Chondrocyte (in vitro differentiated cells): ENCODE data around the gene INPP4B. TPM values are rescaled to one million over a fixed set of nuclear protein-coding genes. Genes with fewer than 3 reads are reported as not detected.

Source experiments
- DNase-seq: peaks from one replicate; pipeline ENCODE4 v3.0.0; 2021; ENCODE audit warnings: mixed read lengths, low spot score
- H3K27ac Mint-ChIP-seq: one replicate; pipeline ENCODE4 v1.8.0; 2021; ENCODE audit warnings: mild to moderate bottlenecking, moderate library complexity, mixed read lengths; ENCODE audit not compliant: unreplicated experiment
- H3K27me3 Mint-ChIP-seq: 2 replicates; pipeline ENCODE4 v1.8.0; 2021; ENCODE audit warnings: low read depth, mixed read lengths
- H3K36me3 Mint-ChIP-seq: 2 replicates; pipeline ENCODE4 v1.8.0; 2021; ENCODE audit warnings: low read depth, mixed read lengths
- H3K4me1 Mint-ChIP-seq: 2 replicates; pipeline ENCODE4 v1.8.0; 2021; ENCODE audit warnings: low read depth, mild to moderate bottlenecking, mixed read lengths
- H3K4me3 Mint-ChIP-seq: one replicate; pipeline ENCODE4 v1.8.0; 2021; ENCODE audit warnings: mild to moderate bottlenecking, moderate library complexity, mixed read lengths; ENCODE audit not compliant: unreplicated experiment
- H3K9me3 Mint-ChIP-seq: 2 replicates; pipeline ENCODE4 v1.8.0; 2021; ENCODE audit warnings: low read depth, mixed read lengths
- CTCF ChIP-seq: fragments of 200-600 bp; sonication (generic); IDR thresholded peaks from 2 replicates; pipeline ENCODE4 v1.5.0; 2021; ENCODE audit warnings: antibody characterized with exemption, mild to moderate bottlenecking, moderate library complexity
- total RNA-seq: library from RNA; stranded (reverse); gene quantifications from 3 replicates; pipeline ENCODE4 v1.2.1, GENCODE V29; 2021

INPP4B gene
- total RNA-seq, 1 donor from 2014 or later = 30.0 TPM

GRCh38 chr4:142341268-142341667 is 504.8 kb downstream of the INPP4B start:
- Mint-ChIP-seq H3K27ac (no peak overlapping the region), H3K4me1 (peaks cover 10% of the 10 kb centered on the region), H3K9me3 (peaks cover under 1% of the 10 kb centered on the region), H3K27me3 (no peaks in the 10 kb centered on the region), H3K4me3 (no peak overlapping the region), H3K36me3 (no peaks in the 10 kb centered on the region)
- DNase-seq = no peak
- no peak for TF ChIP-seq CTCF

- peaks cover 26% of the 10 kb centered on the region for H3K4me1 Mint-ChIP-seq
- H3K4me3 Mint-ChIP-seq = no peak overlapping the region
- TF ChIP-seq CTCF = no peak
- no peak overlapping the region for H3K27ac Mint-ChIP-seq
- H3K27me3 Mint-ChIP-seq = no peaks in the 10 kb centered on the region
- H3K9me3 Mint-ChIP-seq = peaks cover 7% of the 10 kb centered on the region
- DNase-seq = no peak
- peaks cover 2% of the 10 kb centered on the region for H3K36me3 Mint-ChIP-seq
Measured at GRCh38 chr4:142339053-142339452, 507.0 kb downstream of the INPP4B start.

DNA sequence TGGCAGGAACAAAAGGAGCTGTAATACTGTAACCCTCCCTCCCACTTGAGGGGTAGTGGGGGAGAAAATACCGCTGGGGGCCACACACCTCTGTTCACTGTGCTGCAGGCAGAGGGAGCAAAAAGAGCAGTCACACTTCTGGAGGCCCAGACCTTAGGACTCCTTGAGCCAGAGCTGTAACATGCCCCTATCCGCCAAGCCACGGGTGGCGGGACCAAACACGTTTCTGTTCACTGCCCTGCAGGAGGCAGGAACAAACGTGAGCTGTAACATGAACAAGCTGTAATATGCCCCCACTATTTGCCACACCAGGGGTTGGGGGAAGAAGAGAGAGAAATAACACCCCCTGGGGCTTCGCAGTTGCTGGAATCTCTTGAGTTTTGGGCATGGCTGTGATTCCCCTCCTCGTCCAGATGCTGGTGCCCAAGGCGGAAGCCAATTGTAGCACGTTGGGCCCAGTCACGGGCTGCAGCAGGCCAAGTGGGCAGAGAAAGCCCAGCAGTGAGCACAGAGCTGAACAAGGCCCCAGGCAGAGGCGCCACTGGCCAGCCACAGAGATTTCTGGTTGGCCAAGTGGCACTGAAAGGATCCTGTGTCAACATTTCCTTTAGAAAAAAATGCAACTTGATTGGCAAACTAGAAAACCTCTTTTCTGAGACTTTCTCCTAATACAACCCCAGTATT is 509.7 kb downstream of the INPP4B start:
- Mint-ChIP-seq H3K9me3 (peaks cover 7% of the 10 kb centered on the region), H3K4me3 (no peak overlapping the region), H3K27me3 (no peaks in the 10 kb centered on the region), H3K36me3 (peaks cover 2% of the 10 kb centered on the region), H3K27ac (no peak overlapping the region), H3K4me1 (peaks cover 45% of the 10 kb centered on the region)
- DNase-seq = no peak
- TF ChIP-seq CTCF = no peak

- H3K4me1 Mint-ChIP-seq = peaks cover 53% of the 10 kb centered on the region
- peaks cover 2% of the 10 kb centered on the region for H3K36me3 Mint-ChIP-seq
- TF ChIP-seq CTCF = no peak
- H3K27ac Mint-ChIP-seq = peak overlapping the region; percentile 29
- H3K27me3 Mint-ChIP-seq = no peaks in the 10 kb centered on the region
- DNase-seq = no peak
- peaks cover 7% of the 10 kb centered on the region for H3K9me3 Mint-ChIP-seq
- H3K4me3 Mint-ChIP-seq = no peak overlapping the region
Measured at GRCh38 chr4:142334931-142335330, 511.2 kb downstream of the INPP4B start.

GRCh38 chr4:142331646-142332045 is 514.5 kb downstream of the INPP4B start:
- Mint-ChIP-seq H3K27ac (peak overlapping the region; percentile 70), H3K4me1 (peaks cover 59% of the 10 kb centered on the region), H3K9me3 (peaks cover 7% of the 10 kb centered on the region), H3K36me3 (peaks cover 2% of the 10 kb centered on the region), H3K27me3 (no peaks in the 10 kb centered on the region), H3K4me3 (no peak overlapping the region)
- TF ChIP-seq CTCF = no peak
- no peak for DNase-seq
